HG02840 (cell line): ENCODE data around the gene SSBP3.

ENCODE experiments used
- ATAC-seq: cut with Tn5 transposase; IDR thresholded peaks from one replicate; pipeline ENCODE4 v1.9.1; 2021; ENCODE audit warnings: mild to moderate bottlenecking, moderate library complexity, moderate number of reproducible peaks; ENCODE audit not compliant: unreplicated experiment, low FRiP score

The SSBP3 gene

GRCh38 chr1:54413295-54413694, 7.1 kb upstream of the SSBP3 start:
- no peak for ATAC-seq

GRCh38 chr1:54410359-54410758, 4.2 kb upstream of the SSBP3 start:
- ATAC-seq: no peak

GRCh38 chr1:54409156-54410142, 3.3 kb upstream of the SSBP3 start:
- no peak for ATAC-seq

- ATAC-seq: no peak
Measured at GRCh38 chr1:54408147-54409066, 2.2 kb upstream of the SSBP3 start.

- ATAC-seq: peak; percentile 41
Measured at GRCh38 chr1:54407404-54408146, 1.4 kb upstream of the SSBP3 start.

- ATAC-seq: no peak
Measured at GRCh38 chr1:54407154-54407403, 885 bp upstream of the SSBP3 start.

GRCh38 chr1:54405898-54406293, 298 bp downstream of the SSBP3 start:
- no peak for ATAC-seq

GRCh38 chr1:54404939-54405897, 976 bp downstream of the SSBP3 start:
- no peak for ATAC-seq

- ATAC-seq: no peak
Measured at GRCh38 chr1:54404263-54404662, 1.9 kb downstream of the SSBP3 start.

GRCh38 chr1:54403808-54404261, 2.4 kb downstream of the SSBP3 start:
- no peak for ATAC-seq

GRCh38 chr1:54403405-54403804, 2.8 kb downstream of the SSBP3 start:
- ATAC-seq: no peak

GRCh38 chr1:54402896-54403295, 3.3 kb downstream of the SSBP3 start:
- ATAC-seq: no peak

GRCh38 chr1:54401799-54402198, 4.4 kb downstream of the SSBP3 start:
- ATAC-seq: no peak

- no peak for ATAC-seq
Measured at GRCh38 chr1:54400329-54400728, 5.9 kb downstream of the SSBP3 start.

GRCh38 chr1:54399765-54400164, 6.4 kb downstream of the SSBP3 start:
- no peak for ATAC-seq

- no peak for ATAC-seq
Measured at GRCh38 chr1:54398963-54399528, 7.1 kb downstream of the SSBP3 start.

- ATAC-seq: no peak
Measured at GRCh38 chr1:54397980-54398379, 8.2 kb downstream of the SSBP3 start.

- ATAC-seq: no peak
Measured at GRCh38 chr1:54397090-54397591, 9.1 kb downstream of the SSBP3 start.
